GM18517 (cell line): ENCODE data around the gene MCRIP1.

Experiments
- ATAC-seq: cut with Tn5 transposase; IDR thresholded peaks from one replicate; pipeline ENCODE4 v1.9.1; 2021; ENCODE audit warnings: mild to moderate bottlenecking, moderate library complexity; ENCODE audit not compliant: unreplicated experiment

MCRIP1 gene

GRCh38 chr17:81821603-81822311, 11.3 kb downstream of the MCRIP1 start:
- no peak for ATAC-seq

- ATAC-seq: no peak
Measured at GRCh38 chr17:81821147-81821546, 11.9 kb downstream of the MCRIP1 start.

DNA sequence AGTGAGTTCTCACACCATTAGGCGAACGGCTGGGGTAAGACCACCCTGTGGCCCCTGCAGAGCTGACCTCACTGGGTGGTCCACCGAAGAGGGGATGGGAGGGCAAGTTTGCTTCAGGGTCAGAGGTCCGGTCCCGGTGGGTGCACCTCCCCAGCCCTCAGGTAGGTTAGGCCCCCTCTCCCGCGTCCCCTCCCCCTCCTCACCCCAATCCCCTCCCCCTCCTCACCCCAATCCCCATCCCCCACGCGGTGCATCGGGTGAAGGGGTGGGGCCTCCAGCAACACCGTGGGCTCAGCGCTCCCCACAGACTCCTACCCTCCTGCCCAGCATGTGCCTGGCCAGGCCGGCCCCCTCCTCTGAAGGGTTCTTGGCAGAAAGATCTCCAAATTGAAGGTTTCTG, 13.4 kb downstream of the MCRIP1 start:
- ATAC-seq: no peak

GRCh38 chr17:81817758-81818147, 15.3 kb downstream of the MCRIP1 start:
- ATAC-seq: no peak

DNA sequence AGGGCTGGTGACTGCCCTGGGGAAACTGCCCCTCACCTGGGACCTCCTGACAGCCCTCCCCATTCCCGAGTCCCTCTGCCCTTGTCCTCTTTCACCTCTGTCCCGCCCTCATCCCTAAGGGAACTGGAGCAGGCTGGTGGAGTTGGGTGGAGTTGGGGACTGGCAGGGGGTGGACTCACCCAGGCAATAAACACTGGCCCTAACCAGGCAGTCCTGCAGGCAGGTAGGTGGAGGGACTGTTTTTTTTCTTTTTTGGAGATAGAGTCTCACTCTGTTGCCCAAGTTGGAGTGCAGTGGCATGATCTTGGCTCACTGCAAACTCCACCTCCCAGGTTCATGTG, 17.5 kb downstream of the MCRIP1 start:
- ATAC-seq: no peak

GRCh38 chr17:81814748-81815645, 18.1 kb downstream of the MCRIP1 start:
- no peak for ATAC-seq

DNA sequence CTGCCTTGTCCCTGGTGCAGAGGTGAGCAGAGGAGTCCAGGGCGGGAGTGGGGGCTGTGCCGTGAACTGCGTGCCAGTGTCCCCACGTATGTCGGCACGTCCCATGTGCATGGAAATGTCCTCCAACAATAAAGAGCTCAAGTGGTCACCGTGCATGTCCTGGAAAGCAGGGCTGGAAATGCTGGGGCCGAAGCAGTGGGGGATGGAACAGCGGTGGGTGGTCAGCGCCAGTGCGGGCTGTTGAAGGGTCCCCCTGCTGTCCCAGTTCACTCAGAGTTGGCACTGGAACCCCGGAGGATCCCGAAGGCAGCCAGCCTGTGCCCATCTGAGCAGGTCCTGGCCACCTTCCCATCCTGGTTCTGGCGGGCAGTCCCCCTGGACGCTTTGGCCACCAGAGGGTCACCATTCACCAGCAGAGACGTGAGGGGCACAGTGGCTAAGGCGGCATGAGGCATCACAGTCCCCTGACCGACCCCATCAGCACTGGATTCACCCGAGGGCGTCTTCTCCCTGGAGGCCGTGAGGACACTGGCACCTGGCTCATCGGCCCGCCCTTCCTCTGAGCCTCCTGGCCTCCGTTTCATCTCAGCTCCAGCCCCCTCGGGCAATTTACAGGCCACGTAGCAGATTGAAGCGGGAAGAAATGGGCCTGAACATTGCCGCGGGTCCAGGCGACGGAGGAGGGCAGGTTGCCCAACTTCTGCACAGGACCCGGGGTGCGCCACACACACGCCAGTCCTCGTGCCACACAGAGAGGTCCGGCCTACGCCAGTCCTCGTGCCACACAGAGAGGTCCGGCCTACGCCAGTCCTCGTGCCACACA, 19.0 kb downstream of the MCRIP1 start:
- no peak for ATAC-seq

- no peak for ATAC-seq
Measured at GRCh38 chr17:81813371-81813684, 19.8 kb downstream of the MCRIP1 start.

GRCh38 chr17:81812571-81813370, 20.3 kb downstream of the MCRIP1 start:
- ATAC-seq: no peak

- ATAC-seq: no peak
Measured at GRCh38 chr17:81811705-81812570, 21.2 kb downstream of the MCRIP1 start.

DNA sequence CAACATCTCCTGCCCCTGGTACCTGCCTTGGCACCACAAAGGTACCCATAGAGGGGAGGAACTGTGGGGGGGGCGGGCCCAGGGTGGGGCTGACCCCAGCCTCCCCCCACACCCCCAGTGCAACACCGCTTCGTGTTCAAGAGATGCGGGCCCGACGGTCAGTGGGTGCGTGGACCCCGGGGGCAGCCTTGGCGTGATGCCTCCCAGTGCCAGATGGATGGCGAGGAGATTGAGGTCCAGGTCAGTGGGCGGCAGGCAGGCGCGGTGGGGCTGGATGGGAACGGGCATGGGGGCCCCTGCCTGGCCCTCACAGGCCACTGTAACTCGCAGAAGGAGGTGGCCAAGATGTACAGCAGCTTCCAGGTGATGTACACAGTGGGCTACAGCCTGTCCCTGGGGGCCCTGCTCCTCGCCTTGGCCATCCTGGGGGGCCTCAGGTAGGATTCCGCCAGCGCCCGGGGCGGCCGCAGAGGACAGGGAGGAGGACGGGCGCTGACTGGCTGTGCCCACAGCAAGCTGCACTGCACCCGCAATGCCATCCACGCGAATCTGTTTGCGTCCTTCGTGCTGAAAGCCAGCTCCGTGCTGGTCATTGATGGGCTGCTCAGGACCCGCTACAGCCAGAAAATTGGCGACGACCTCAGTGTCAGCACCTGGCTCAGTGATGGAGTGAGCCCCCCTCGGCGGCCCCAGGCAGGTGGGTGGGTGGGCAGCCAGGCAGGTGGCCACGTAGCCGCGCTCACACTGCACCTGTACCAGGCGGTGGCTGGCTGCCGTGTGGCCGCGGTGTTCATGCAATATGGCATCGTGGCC, 22.0 kb downstream of the MCRIP1 start:
- ATAC-seq: no peak

DNA sequence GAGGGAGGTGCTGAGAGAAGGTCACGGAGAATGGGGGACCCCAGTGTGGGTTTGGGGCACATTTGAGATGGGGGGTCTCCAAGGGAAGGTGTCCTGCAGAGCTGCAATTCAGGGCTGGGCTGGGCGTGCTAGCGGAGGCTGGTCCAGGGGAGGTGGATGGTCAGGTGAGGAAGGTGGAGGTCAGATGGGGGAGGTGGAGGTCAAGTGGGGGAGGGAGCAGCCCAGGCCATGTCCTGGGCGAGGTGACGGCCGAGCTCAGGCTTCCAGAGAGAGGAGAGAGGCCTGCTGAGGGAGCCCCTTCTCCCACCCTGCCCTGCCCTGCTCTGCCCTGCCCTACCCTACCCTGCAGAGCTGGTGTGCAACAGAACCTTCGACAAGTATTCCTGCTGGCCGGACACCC, 22.6 kb downstream of the MCRIP1 start:
- no peak for ATAC-seq

- no peak for ATAC-seq
Measured at GRCh38 chr17:81809556-81809998, 23.5 kb downstream of the MCRIP1 start.

- no peak for ATAC-seq
Measured at GRCh38 chr17:81808778-81809555, 24.1 kb downstream of the MCRIP1 start.

DNA sequence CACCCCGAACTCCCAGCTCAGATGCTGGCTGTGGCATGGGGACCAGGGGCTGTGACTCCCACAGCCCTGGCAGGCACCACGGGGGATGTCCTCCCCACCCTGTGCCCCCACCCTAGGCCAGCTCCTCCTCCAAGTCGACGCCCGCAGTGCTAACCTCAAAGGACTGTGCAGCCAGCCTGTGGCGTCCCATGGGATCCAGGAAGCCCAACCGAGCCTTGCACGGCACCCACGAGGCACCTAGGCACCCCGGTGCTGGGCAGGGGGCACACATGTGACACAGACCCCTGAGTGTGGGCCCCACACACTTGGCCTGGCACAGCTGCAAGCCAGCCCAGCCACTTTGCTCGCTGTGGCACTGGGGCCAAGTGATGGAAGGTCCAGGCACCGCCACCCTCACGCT, 25.3 kb downstream of the MCRIP1 start:
- no peak for ATAC-seq

- ATAC-seq: no peak
Measured at GRCh38 chr17:81807210-81807719, 25.8 kb downstream of the MCRIP1 start.

DNA sequence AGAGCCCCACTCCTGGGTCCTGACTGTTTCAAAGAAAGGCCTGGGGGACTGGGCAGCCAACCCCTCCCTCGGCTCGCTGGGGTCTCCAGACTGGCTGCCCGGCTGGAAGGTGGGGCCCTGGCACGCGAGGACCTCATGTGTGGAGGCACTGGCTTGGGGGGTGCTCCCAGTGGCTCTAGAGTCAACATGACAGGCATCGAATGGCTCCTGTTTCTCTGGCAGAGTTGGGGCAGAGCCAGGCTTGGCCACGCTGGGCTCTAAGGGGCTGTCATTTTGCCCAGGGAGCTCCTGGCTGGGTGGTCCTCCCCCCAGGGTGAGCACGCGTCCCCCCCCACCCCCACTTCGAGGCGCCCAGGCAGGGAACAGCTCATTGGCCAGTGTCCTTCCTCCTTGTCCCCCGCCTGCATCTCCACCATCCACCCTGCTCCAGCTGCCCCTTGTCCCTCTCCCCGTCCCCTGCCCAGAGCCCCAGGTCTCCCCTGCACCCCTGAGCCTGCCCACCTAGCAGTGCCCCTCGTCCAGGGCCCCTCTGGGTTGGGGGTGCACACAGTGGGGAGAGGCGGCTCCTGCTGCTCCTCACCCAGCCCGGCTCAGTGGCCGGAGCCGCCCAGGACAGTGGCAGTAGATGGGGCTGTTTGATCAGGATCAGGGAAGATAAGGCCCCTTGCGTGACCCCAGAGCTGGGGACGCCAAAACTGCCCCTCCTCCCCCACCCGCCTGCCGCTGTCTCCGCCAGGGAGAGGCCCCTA, 26.5 kb downstream of the MCRIP1 start:
- no peak for ATAC-seq
